ENCODE data around the gene EPC1. TPM values are rescaled to one million over a fixed set of nuclear protein-coding genes. Genes with fewer than 3 reads are reported as not detected.

Gene EPC1
- total RNA-seq, 1 donor from 2014 or later: 45.4 TPM

DNA sequence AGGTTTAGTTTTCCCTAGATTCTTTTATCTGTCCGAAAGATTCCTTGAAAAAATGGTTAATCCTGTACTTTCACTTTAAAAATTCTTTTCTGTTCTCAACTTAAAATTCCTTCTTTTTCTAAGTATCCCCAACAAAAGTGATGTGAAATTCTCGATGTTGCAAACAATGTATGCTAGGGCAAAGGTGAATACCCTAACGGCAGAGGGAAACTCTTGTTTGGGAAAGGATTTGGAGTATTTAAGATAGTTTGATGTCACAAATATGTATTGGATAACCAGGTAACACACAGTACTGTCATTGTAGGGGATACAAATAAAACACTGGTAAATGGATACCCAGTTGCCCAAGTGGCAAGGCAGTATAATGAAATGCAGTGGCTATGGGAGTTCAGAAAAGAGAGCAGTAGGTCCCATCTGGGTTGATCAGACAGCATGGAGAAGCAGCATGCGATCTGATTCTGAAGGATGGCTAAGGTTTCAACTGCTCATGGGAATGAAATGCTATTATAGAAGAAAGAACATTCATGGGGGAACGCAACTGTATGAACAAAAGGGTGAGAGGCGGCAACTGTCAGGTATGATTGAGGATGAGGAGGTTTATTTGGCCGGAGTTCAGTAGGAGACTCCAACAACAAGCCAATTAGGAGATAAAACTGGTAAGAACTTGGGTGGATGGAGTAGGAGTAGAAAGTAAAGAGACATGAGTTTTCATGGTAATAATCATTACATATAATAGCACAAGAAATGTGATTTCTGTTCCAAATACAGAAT, 3.2 kb upstream of the EPC1 start:
- Histone ChIP-seq H3K9ac (no peak overlapping the region), H3F3A (ENCODE audit: low read depth) (peaks cover 19% of the 10 kb centered on the region), H3K36me3 (no peaks in the 10 kb centered on the region), H2AFZ (replicated peaks) (no peak overlapping the region), H3K27me3 (no peaks in the 10 kb centered on the region), H3K4me2 (no peak overlapping the region), H3K27ac (no peak overlapping the region), H3K4me3 (no peak overlapping the region), H3K9me3 (ENCODE audit: low read depth) (no peaks in the 10 kb centered on the region), H4K20me1 (ENCODE audit: low read depth) (peaks cover 9% of the 10 kb centered on the region), H3K4me1 (peaks cover 8% of the 10 kb centered on the region), H3K79me2 (ENCODE audit: low read depth) (peaks cover 61% of the 10 kb centered on the region)
- TF ChIP-seq EZH2phosphoT487 (IDR thresholded peaks at IDR 0.05): no peak
- TF ChIP-seq, protein P1, sequence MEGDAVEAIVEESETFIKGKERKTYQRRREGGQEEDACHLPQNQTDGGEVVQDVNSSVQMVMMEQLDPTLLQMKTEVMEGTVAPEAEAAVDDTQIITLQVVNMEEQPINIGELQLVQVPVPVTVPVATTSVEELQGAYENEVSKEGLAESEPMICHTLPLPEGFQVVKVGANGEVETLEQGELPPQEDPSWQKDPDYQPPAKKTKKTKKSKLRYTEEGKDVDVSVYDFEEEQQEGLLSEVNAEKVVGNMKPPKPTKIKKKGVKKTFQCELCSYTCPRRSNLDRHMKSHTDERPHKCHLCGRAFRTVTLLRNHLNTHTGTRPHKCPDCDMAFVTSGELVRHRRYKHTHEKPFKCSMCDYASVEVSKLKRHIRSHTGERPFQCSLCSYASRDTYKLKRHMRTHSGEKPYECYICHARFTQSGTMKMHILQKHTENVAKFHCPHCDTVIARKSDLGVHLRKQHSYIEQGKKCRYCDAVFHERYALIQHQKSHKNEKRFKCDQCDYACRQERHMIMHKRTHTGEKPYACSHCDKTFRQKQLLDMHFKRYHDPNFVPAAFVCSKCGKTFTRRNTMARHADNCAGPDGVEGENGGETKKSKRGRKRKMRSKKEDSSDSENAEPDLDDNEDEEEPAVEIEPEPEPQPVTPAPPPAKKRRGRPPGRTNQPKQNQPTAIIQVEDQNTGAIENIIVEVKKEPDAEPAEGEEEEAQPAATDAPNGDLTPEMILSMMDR (IDR thresholded peaks at IDR 0.05): no peak
- no peak for TF ChIP-seq EZH2 (IDR thresholded peaks at IDR 0.05)
- H3K27me3 Mint-ChIP-seq (ENCODE audit: insufficient read depth, low read depth): peaks cover 2% of the 10 kb centered on the region
- no peak for DNase-seq (ENCODE audit: low spot score)
- peaks cover 24% of the 10 kb centered on the region for H3K36me3 Mint-ChIP-seq
- H3K27ac Mint-ChIP-seq: no peak overlapping the region
- no peak overlapping the region for H3K4me3 Mint-ChIP-seq
- H3K9me3 Mint-ChIP-seq: peaks cover 14% of the 10 kb centered on the region
- peaks cover 22% of the 10 kb centered on the region for H3K4me1 Mint-ChIP-seq

DNA sequence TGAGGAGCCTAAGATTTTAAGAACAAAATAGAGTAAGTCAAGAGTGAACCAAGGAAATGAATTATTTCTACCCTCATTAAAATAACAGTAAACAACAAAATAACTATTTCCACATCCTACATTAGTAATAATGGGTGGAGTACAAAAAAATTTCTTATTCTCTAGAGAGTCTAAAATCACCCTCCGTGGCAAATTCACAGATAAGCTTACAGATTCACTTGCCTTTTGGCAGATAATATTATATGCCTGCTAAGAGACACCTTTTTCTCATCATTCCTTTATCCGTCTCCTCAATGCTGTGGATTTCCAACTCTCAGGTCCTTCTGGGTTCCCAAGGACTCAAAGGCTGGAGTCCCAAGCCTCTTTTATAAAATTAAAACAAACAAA, 2.2 kb upstream of the EPC1 start:
- H4K20me1 ChIP-seq (ENCODE audit: low read depth): peaks cover 17% of the 10 kb centered on the region
- Mint-ChIP-seq H3K4me3 (no peak overlapping the region), H3K27me3 (ENCODE audit: insufficient read depth, low read depth) (peaks cover 2% of the 10 kb centered on the region)

DNA sequence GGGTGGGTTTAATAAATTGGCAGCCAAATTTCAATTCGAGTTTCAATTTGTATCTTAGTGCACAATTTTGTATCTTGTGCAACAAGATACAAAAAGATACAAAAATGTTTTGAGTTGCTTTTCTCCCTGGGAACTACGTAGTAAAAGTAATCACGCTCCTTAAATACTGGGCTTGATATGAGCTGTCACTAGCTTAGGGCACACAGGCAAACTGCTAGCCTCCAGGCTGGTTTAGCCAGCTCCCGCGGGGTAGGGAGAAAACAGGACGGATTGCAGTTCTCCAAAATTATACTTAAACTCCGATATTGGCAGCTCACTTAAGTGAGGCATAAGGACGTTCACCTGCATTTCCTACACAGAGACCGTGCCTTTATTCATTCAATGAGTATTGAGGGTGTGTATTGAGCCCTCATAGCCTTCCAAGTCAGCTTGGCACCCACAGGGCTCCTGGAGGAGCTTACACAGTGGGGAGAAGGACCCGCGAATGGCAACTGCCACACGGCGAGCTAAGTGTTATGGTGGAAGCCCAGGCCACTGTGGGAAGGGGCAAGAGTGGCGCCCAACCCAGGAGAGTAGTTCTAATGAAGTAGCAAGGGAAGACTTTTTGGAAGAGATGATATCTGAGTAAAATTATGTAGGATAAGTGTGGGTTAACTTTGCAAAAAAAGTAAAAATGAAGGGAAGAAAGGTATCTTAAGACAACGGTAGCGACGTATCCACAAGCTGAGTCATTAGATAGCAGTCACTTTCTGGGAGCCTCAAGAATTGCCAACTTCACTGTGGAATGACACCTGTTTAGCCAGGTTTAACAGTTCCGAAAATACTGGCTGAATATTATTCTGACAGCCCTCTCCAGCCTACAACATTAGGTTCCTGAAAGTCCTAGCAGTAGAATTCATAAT, 1.6 kb upstream of the EPC1 start:
- no peak overlapping the region for H3K9ac ChIP-seq

More for the DNA sequence above, 2.2 kb upstream of the EPC1 start:
- Histone ChIP-seq H3F3A (ENCODE audit: low read depth) (peaks cover 19% of the 10 kb centered on the region), H3K4me1 (peaks cover 14% of the 10 kb centered on the region), H3K4me2 (no peak overlapping the region), H3K9ac (no peak overlapping the region), H2AFZ (replicated peaks) (no peak overlapping the region), H3K79me2 (ENCODE audit: low read depth) (peaks cover 61% of the 10 kb centered on the region), H3K9me3 (ENCODE audit: low read depth) (no peaks in the 10 kb centered on the region), H3K27ac (no peak overlapping the region), H3K36me3 (no peaks in the 10 kb centered on the region), H3K4me3 (no peak overlapping the region), H3K27me3 (no peaks in the 10 kb centered on the region)
- no peak for DNase-seq (ENCODE audit: low spot score)
- peaks cover 24% of the 10 kb centered on the region for H3K4me1 Mint-ChIP-seq
- peaks cover 11% of the 10 kb centered on the region for H3K9me3 Mint-ChIP-seq
- peaks cover 21% of the 10 kb centered on the region for H3K36me3 Mint-ChIP-seq
- TF ChIP-seq EZH2phosphoT487 (IDR thresholded peaks at IDR 0.05): no peak
- TF ChIP-seq, protein P1 (IDR thresholded peaks at IDR 0.05): no peak
- TF ChIP-seq EZH2 (IDR thresholded peaks at IDR 0.05): no peak
- no peak overlapping the region for H3K27ac Mint-ChIP-seq

More for the DNA sequence above, 1.6 kb upstream of the EPC1 start:
- H3K9me3 ChIP-seq (ENCODE audit: low read depth): no peaks in the 10 kb centered on the region
- no peak overlapping the region for H3K27ac Mint-ChIP-seq
- peak overlapping the region; percentile 86 for H3K4me3 Mint-ChIP-seq
- H3K4me3 ChIP-seq: peak overlapping the region; percentile 76
- no peak overlapping the region for H2AFZ ChIP-seq (replicated peaks)
- H3K4me2 ChIP-seq: peak overlapping the region; percentile 94
- peaks cover 20% of the 10 kb centered on the region for H3K4me1 ChIP-seq
- TF ChIP-seq EZH2phosphoT487 (IDR thresholded peaks at IDR 0.05) (no peak), EZH2 (IDR thresholded peaks at IDR 0.05) (no peak)
- TF ChIP-seq, protein P1 (IDR thresholded peaks at IDR 0.05): no peak
- peaks cover 23% of the 10 kb centered on the region for H4K20me1 ChIP-seq (ENCODE audit: low read depth)
- H3K36me3 Mint-ChIP-seq: peaks cover 25% of the 10 kb centered on the region
- H3K79me2 ChIP-seq (ENCODE audit: low read depth): peaks cover 61% of the 10 kb centered on the region
- no peaks in the 10 kb centered on the region for H3K27me3 ChIP-seq
- peaks cover 24% of the 10 kb centered on the region for H3K4me1 Mint-ChIP-seq
- DNase-seq (ENCODE audit: low spot score): no peak
- H3K36me3 ChIP-seq: peaks cover 4% of the 10 kb centered on the region
- peaks cover 12% of the 10 kb centered on the region for H3K9me3 Mint-ChIP-seq
- peaks cover 19% of the 10 kb centered on the region for H3F3A ChIP-seq (ENCODE audit: low read depth)
- H3K27ac ChIP-seq: no peak overlapping the region
- H3K27me3 Mint-ChIP-seq (ENCODE audit: insufficient read depth, low read depth): peaks cover 2% of the 10 kb centered on the region

All from neural progenitor cell (in vitro differentiated cells).